Measurements from ENCODE around the gene IFIT2. TPM values are rescaled to one million over a fixed set of nuclear protein-coding genes. Genes with fewer than 3 reads are reported as not detected.
"Not testable (repeated sequence)": the region's sequence is repeated elsewhere in the genome, so short reads cannot be mapped to it uniquely, and the experiment has no call there.

Gene IFIT2
- total RNA-seq, 2 donors from 2014 or later = 4.1 TPM

DNA sequence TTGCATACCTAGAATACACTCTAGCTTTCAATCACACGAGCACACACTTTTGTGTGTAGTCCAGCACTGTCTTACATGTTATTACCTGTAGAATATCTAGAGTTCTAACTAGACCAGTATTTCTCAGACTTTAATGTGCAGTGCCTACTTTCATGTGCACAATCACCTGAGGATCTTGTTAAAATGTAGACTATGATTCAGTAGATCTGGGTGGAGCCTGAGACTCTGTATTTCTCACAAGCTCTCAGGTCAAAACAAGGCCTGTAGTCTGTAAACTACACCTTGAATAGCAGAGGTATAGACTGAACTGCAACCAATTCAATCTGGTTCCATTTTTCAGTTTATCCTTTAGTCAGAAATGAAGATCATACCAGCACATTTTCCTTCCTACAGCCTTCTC, 11.1 kb downstream of the IFIT2 start:
- intact Hi-C loops (cut with DNase I) = no loop called here
- no peaks in the 10 kb centered on the region for H3K36me3 ChIP-seq
- WGBS = 71% methylated on average over 1 of the region's 1 CpG
- H3K27me3 ChIP-seq (replicated peaks; ENCODE audit: insufficient read depth) = no peaks in the 10 kb centered on the region
- H3K9me3 ChIP-seq = no peaks in the 10 kb centered on the region
- no peaks in the 10 kb centered on the region for H3K4me1 ChIP-seq (replicated peaks)
- no peak for DNase-seq (ENCODE audit: low spot score)
- no peak overlapping the region for H3K4me3 ChIP-seq
- H3K27ac ChIP-seq = no peak overlapping the region
- TF ChIP-seq POLR2AphosphoS5 (IDR thresholded peaks at IDR 0.05) = no peak
- no peak for TF ChIP-seq POLR2A (IDR thresholded peaks at IDR 0.05)
- TF ChIP-seq, protein P1, sequence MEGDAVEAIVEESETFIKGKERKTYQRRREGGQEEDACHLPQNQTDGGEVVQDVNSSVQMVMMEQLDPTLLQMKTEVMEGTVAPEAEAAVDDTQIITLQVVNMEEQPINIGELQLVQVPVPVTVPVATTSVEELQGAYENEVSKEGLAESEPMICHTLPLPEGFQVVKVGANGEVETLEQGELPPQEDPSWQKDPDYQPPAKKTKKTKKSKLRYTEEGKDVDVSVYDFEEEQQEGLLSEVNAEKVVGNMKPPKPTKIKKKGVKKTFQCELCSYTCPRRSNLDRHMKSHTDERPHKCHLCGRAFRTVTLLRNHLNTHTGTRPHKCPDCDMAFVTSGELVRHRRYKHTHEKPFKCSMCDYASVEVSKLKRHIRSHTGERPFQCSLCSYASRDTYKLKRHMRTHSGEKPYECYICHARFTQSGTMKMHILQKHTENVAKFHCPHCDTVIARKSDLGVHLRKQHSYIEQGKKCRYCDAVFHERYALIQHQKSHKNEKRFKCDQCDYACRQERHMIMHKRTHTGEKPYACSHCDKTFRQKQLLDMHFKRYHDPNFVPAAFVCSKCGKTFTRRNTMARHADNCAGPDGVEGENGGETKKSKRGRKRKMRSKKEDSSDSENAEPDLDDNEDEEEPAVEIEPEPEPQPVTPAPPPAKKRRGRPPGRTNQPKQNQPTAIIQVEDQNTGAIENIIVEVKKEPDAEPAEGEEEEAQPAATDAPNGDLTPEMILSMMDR (IDR thresholded peaks at IDR 0.05) = no peak

DNA sequence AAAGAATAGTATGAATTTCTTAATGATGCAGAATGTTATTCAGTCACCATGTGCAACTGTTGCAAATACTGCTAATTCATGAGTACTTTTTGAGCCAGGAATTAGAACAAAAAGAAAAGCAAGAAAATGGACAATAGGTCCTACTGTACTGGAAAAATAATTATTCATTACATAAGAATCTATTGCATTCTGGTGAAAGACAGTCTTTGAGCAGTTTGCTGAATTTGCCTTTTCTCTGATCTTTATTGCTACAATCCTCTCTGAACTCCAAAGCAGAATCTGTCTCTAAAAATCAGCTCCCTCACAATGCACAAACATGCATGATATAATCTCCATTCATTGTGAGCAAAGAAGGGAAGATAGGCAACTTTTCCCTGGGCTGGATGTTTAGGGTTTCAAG, 12.8 kb downstream of the IFIT2 start:
- Histone ChIP-seq H3K27ac (no peak overlapping the region), H3K27me3 (replicated peaks; ENCODE audit: insufficient read depth) (no peaks in the 10 kb centered on the region), H3K9me3 (no peaks in the 10 kb centered on the region), H3K36me3 (no peaks in the 10 kb centered on the region), H3K4me1 (replicated peaks) (no peaks in the 10 kb centered on the region), H3K4me3 (no peak overlapping the region)
- intact Hi-C loops (cut with DNase I) = no loop called here
- DNase-seq (ENCODE audit: low spot score) = no peak
- TF ChIP-seq, protein P1 (IDR thresholded peaks at IDR 0.05) = no peak
- TF ChIP-seq POLR2A (IDR thresholded peaks at IDR 0.05) (no peak), POLR2AphosphoS5 (IDR thresholded peaks at IDR 0.05) (no peak)

DNA sequence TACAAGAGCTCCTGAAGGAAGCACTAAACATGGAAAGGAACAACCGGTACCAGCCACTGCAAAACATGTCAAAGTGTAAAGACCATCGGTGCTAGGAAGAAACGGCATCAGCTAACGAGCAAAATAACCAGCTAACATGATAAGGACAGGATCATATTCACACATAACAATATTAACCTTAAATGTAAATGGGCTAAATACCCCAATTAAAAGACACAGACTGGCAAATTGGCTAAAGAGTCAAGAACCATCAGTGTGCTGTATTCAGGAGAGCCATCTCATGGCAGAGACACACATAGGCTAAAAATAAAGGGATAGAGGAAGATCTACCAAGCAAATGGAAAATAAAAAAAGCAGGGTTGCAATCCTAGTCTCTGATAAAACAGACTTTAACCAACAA, 16.2 kb downstream of the IFIT2 start:
- H3K9me3 ChIP-seq; H3K27ac ChIP-seq; H3K36me3 ChIP-seq; H3K4me1 ChIP-seq (replicated peaks); H3K27me3 ChIP-seq (replicated peaks; ENCODE audit: insufficient read depth); intact Hi-C loops (cut with DNase I); H3K4me3 ChIP-seq; DNase-seq (ENCODE audit: low spot score): not testable (repeated sequence)
- WGBS = 97% methylated on average over 4 of the region's 4 CpGs

DNA sequence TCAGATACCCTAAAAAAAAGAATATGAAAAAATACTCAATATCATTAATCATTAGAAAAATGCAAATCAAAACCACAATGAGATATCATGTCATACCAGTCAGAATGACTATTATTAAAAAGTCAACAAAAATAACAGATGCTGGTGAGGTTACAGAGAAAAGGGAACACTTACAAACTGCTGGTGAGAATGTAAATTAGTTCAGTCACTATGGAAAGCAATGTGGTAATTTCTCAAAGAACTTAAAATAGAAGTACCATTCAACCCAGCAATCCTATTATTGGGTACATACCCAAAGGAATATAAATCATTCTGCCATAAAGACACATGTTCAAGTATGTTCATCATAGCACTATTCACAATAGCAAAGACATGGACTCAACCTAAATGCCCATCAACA, 23.2 kb downstream of the IFIT2 start:
- H3K4me3 ChIP-seq; intact Hi-C loops (cut with DNase I); H3K27ac ChIP-seq; H3K27me3 ChIP-seq (replicated peaks; ENCODE audit: insufficient read depth); DNase-seq (ENCODE audit: low spot score); H3K4me1 ChIP-seq (replicated peaks); H3K36me3 ChIP-seq; H3K9me3 ChIP-seq: not testable (repeated sequence)

DNA sequence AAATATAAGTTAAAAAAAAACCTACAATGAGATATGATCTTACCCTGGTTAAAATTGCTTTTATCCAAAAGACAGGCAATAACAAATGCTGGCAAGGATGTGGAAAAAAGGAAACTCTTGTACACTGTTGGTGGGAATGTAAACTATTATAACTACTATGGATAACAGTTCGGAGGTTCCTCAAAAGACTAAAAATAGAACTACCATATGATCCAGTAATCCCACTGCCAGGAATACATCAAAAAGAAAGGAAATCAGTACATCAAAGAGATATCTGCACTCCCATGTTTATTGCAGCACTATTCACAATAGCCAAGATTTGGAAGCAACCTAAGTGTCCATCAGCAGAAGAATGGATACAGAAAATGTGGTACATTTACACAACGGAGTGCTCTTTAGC, 24.0 kb downstream of the IFIT2 start:
- H3K36me3 ChIP-seq; H3K4me1 ChIP-seq (replicated peaks); H3K27ac ChIP-seq; H3K27me3 ChIP-seq (replicated peaks; ENCODE audit: insufficient read depth); DNase-seq (ENCODE audit: low spot score); H3K9me3 ChIP-seq; intact Hi-C loops (cut with DNase I); H3K4me3 ChIP-seq: not testable (repeated sequence)
- 31% methylated on average over 2 of the region's 2 CpGs for WGBS

DNA sequence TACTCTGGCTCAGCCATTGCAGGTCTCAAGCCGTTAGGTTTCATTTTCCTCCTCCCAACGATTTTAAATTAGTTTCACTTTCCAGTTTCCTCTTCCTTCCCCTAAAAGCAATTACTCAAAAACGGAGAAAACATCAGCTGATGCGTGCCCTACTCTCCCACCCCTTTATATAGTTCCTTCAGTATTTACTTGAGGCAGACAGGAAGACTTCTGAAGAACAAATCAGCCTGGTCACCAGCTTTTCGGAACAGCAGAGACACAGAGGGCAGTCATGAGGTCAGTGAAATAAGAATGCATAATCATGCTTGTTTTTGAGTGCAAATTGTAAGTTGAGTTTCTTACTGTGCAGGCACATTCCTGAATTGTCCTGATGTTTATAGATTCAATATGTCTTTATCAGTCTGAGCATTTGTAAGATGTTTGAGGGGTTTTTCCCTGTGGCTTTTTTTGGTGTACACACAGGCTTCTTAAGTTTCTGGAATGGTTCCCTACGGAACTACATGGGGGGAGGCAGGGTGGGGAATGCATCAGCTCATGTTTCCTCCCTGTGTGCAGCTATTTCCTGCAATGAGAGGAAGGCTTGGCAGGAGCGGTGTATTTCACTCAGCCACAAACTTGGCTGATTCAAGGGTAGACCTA, 26.1 kb downstream of the IFIT2 start, which contains the start of gene IFIT3:
Gene IFIT3, plus strand, starts transcription at position 195 of the 639 bp plus-strand sequence. Its CDS starts 77 bp downstream, at position 272.
- H3K4me1 ChIP-seq (replicated peaks) = no peaks in the 10 kb centered on the region
- no peaks in the 10 kb centered on the region for H3K36me3 ChIP-seq
- 2% methylated on average over 7 of the region's 7 CpGs for WGBS

More for the DNA sequence above, 26.1 kb downstream of the IFIT2 start, which contains the start of gene IFIT3:
- Histone ChIP-seq H3K4me3 (peak within 1 kb of the TSS; percentile 20 to 34), H3K27ac (peak within 1 kb of the TSS; percentile 68 to 70), H3K9me3 (no peaks in the 10 kb centered on the region), H3K27me3 (replicated peaks; ENCODE audit: insufficient read depth) (no peaks in the 10 kb centered on the region)
- TF ChIP-seq, protein P1 (IDR thresholded peaks at IDR 0.05) = no peak
- peak; percentile 52 for TF ChIP-seq POLR2AphosphoS5 (IDR thresholded peaks at IDR 0.05)
- DNase-seq (ENCODE audit: low spot score) = peak; percentile 37
- intact Hi-C loops (cut with DNase I) = no loop called here
